Measurements from ENCODE around the gene SRGAP2B.
"Not testable (repeated sequence)": the region's sequence is repeated elsewhere in the genome, so short reads cannot be mapped to it uniquely, and the experiment has no call there.

Gene SRGAP2B

GRCh38 chr1:144889450-144890115, 205.5 kb downstream of the SRGAP2B start:
- not testable (repeated sequence) for DNase-seq

GRCh38 chr1:144883022-144883421, 212.1 kb downstream of the SRGAP2B start:
- DNase-seq = peak; percentile 10 to 14

- DNase-seq = not testable (repeated sequence)
Measured at GRCh38 chr1:144882343-144882742, 212.8 kb downstream of the SRGAP2B start.

- not testable (repeated sequence) for DNase-seq
Measured at GRCh38 chr1:144858607-144859006, 236.5 kb downstream of the SRGAP2B start.

Measured in activated CD4-positive, alpha-beta T cell treated with anti-CD3 and anti-CD28 coated beads, Interleukin-2, amount 50 U/mL, for 48 hours (primary cell).